ENCODE data around the gene FBXL14.

FBXL14 gene

DNA sequence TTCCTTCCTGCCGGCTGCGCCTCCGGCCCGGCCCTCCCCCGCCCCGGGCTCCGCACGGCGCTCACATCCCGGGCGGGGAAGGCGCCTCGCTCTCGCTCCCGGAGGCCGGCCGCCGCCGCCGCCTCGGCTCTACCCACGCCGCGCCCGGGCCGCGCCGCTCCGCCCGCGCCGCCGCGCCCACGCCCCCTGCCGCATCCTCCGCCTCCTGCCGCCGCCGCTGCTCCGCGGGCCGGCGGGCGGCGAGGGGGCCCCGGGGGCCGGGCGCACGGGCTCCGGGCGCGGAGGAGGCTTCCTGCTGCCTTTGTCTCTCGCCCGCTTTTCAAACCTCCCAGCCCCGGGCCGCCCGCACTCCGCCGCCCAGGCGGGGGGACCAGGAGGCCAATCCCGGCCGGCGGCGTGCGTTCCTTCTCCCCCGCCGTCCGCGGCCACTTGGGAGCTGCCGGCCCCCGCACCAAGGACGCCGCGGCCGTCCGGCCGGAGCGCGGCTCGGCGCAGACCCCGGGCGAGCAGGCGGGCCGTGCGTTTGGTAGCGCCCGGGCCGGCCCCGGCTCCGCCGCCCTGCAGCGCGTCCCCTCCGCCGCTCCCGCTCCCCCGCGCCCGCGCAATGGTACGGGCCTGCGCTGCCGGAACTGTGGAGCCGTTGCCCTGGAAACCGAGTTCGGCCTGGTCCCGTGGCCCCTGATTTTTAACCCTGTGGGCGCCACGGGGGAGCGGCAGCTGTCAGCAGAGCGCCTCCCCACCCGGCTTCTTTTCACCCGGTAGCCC is at the start of gene FBXL14:
Gene FBXL14 (minus strand): TSS at position 321 of the 765 bp plus-strand sequence. CDS start 515 bp downstream, outside the sequence.
- Mint-ChIP-seq H3K27ac (peak within 1 kb of the TSS; percentile 89), H3K36me3 (ENCODE audit: low read depth) (peaks cover 19% of the 10 kb centered on the region), H3K4me3 (peak within 1 kb of the TSS; percentile 95), H3K4me1 (ENCODE audit: low read depth) (peaks cover 39% of the 10 kb centered on the region), H3K27me3 (ENCODE audit: low read depth) (no peaks in the 10 kb centered on the region), H3K9me3 (no peaks in the 10 kb centered on the region)

- Mint-ChIP-seq H3K4me1 (ENCODE audit: low read depth) (peaks cover 5% of the 10 kb centered on the region), H3K27ac (no peak overlapping the region), H3K36me3 (ENCODE audit: low read depth) (no peaks in the 10 kb centered on the region), H3K4me3 (no peak overlapping the region), H3K27me3 (ENCODE audit: low read depth) (peaks cover 25% of the 10 kb centered on the region), H3K9me3 (no peaks in the 10 kb centered on the region)
Measured at GRCh38 chr12:1643905-1644533, 49.6 kb upstream of the FBXL14 start.

DNA sequence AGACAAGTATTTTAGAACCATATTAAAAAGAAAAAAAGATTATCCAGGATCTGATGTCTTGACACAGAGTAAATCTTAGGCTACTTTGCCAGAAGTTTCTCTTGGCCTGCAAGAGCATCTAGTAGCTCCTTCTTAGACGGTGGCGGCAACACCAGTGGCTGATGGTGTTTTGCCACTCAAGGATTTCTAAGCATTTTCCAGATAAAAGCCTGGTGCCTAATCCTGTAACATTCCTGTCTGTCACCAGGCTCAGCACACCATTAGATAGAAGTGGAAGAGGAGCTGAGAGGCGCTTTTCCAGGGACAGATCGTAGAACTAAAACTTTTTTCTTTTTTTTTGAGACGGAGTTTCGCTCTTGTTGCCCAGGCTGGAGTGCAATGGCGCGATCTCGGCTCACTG is 48.7 kb upstream of the FBXL14 start:
- H3K4me1 Mint-ChIP-seq (ENCODE audit: low read depth) = peaks cover 5% of the 10 kb centered on the region
- H3K36me3 Mint-ChIP-seq (ENCODE audit: low read depth) = no peaks in the 10 kb centered on the region
- peaks cover 15% of the 10 kb centered on the region for H3K27me3 Mint-ChIP-seq (ENCODE audit: low read depth)
- no peak overlapping the region for H3K27ac Mint-ChIP-seq
- H3K9me3 Mint-ChIP-seq = no peaks in the 10 kb centered on the region
- H3K4me3 Mint-ChIP-seq = no peak overlapping the region

GRCh38 chr12:1642513-1642912 is 48.1 kb upstream of the FBXL14 start:
- Mint-ChIP-seq H3K4me1 (ENCODE audit: low read depth) (peaks cover 5% of the 10 kb centered on the region), H3K9me3 (no peaks in the 10 kb centered on the region), H3K27ac (no peak overlapping the region), H3K27me3 (ENCODE audit: low read depth) (peaks cover 14% of the 10 kb centered on the region), H3K4me3 (no peak overlapping the region), H3K36me3 (ENCODE audit: low read depth) (no peaks in the 10 kb centered on the region)

GRCh38 chr12:1640328-1641234 is 46.2 kb upstream of the FBXL14 start:
- Mint-ChIP-seq H3K36me3 (ENCODE audit: low read depth) (no peaks in the 10 kb centered on the region), H3K9me3 (no peaks in the 10 kb centered on the region), H3K4me3 (no peak overlapping the region), H3K4me1 (ENCODE audit: low read depth) (peaks cover 4% of the 10 kb centered on the region), H3K27ac (no peak overlapping the region), H3K27me3 (ENCODE audit: low read depth) (peaks cover 16% of the 10 kb centered on the region)

GRCh38 chr12:1639538-1639937 is 45.2 kb upstream of the FBXL14 start:
- H3K36me3 Mint-ChIP-seq (ENCODE audit: low read depth) = no peaks in the 10 kb centered on the region
- H3K27ac Mint-ChIP-seq = no peak overlapping the region
- H3K4me3 Mint-ChIP-seq = no peak overlapping the region
- peaks cover 24% of the 10 kb centered on the region for H3K27me3 Mint-ChIP-seq (ENCODE audit: low read depth)
- H3K4me1 Mint-ChIP-seq (ENCODE audit: low read depth) = no peaks in the 10 kb centered on the region
- no peaks in the 10 kb centered on the region for H3K9me3 Mint-ChIP-seq

DNA sequence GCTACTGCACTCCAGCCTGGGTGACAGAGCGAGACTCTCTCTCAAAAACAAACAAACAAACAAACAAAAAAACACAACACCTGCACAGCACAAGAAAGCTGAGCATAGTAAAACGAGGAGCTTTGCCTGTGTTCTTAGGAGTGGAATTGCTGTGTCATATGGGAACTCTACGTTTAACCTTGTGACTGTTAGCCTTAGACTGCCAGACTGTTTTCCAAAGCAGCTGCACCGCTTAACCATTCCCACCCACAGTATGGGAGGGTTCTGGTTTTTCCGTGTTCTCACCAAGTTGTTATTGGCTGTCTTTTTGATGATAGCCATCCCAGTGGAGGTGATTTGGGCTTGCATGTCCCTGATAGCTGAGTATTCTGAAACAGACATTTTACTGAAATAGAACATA is 43.8 kb upstream of the FBXL14 start:
- Mint-ChIP-seq H3K27ac (no peak overlapping the region), H3K36me3 (ENCODE audit: low read depth) (no peaks in the 10 kb centered on the region), H3K4me1 (ENCODE audit: low read depth) (no peaks in the 10 kb centered on the region), H3K27me3 (ENCODE audit: low read depth) (peaks cover 33% of the 10 kb centered on the region), H3K9me3 (no peaks in the 10 kb centered on the region), H3K4me3 (no peak overlapping the region)

GRCh38 chr12:1635301-1636095 is 41.1 kb upstream of the FBXL14 start:
- no peak overlapping the region for H3K4me3 Mint-ChIP-seq
- H3K4me1 Mint-ChIP-seq (ENCODE audit: low read depth) = peaks cover 5% of the 10 kb centered on the region
- H3K36me3 Mint-ChIP-seq (ENCODE audit: low read depth) = no peaks in the 10 kb centered on the region
- H3K9me3 Mint-ChIP-seq = no peaks in the 10 kb centered on the region
- H3K27ac Mint-ChIP-seq = no peak overlapping the region
- H3K27me3 Mint-ChIP-seq (ENCODE audit: low read depth) = peaks cover 51% of the 10 kb centered on the region

DNA sequence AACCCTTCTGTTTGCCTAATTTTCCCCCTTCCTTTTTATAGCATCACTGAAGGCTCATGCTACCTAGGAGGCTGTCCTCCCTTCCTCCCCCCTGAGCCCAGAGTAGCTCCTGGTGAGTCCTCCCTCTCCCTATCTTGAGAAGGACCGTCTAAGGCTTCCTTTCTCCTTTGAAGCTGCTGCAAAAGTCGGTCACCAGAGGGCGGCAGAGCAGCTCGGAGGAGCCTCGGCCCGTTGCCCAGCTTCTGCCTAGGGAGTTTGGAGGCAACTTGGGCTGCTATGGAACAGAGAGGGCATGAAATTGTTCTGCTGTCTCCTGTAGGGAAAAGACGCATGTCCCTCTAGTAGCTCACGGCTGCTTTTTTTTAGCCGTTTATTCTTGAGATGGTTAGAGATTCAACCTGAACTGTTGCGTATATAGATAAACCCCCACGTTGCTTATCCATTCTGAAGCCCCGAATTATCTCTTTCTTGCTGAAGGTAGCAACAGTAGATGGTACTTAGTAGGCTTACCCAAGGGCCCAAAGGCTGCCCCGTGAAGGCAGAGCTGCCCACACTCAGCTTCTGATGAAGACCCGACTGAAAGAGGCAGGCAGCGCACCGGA is 40.3 kb upstream of the FBXL14 start:
- H3K27ac Mint-ChIP-seq = no peak overlapping the region

DNA sequence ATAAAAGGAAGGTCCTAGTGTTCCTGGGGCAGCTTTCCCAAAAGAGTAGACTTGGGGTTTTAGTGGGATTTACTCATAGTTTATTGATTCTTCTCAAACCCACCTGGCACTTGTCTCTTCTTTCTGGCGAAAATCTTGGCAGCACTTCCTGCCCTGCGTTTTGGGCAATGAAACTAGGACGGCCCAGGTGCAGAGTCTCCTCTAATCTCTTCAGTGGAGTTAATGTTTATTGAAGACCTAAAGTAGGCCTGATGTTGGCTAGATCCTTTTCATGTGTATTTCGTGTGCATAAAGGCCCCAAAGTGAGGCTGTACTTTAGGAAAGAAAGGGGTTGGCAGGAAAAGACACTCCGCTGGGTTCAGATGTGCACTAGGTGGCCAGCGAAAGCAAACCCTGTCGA is 39.8 kb upstream of the FBXL14 start:
- Mint-ChIP-seq H3K27me3 (ENCODE audit: low read depth) (peaks cover 62% of the 10 kb centered on the region), H3K36me3 (ENCODE audit: low read depth) (no peaks in the 10 kb centered on the region), H3K4me3 (no peak overlapping the region), H3K4me1 (ENCODE audit: low read depth) (peaks cover 8% of the 10 kb centered on the region), H3K9me3 (no peaks in the 10 kb centered on the region), H3K27ac (no peak overlapping the region)

More for the DNA sequence above, 40.3 kb upstream of the FBXL14 start:
- H3K36me3 Mint-ChIP-seq (ENCODE audit: low read depth) = no peaks in the 10 kb centered on the region
- peaks cover 5% of the 10 kb centered on the region for H3K4me1 Mint-ChIP-seq (ENCODE audit: low read depth)
- H3K27me3 Mint-ChIP-seq (ENCODE audit: low read depth) = peaks cover 57% of the 10 kb centered on the region
- no peak overlapping the region for H3K4me3 Mint-ChIP-seq
- no peaks in the 10 kb centered on the region for H3K9me3 Mint-ChIP-seq

- Mint-ChIP-seq H3K36me3 (ENCODE audit: low read depth) (no peaks in the 10 kb centered on the region), H3K9me3 (no peaks in the 10 kb centered on the region), H3K27ac (no peak overlapping the region), H3K27me3 (ENCODE audit: low read depth) (peaks cover 69% of the 10 kb centered on the region), H3K4me3 (no peak overlapping the region), H3K4me1 (ENCODE audit: low read depth) (peaks cover 11% of the 10 kb centered on the region)
Measured at GRCh38 chr12:1633459-1633858, 39.1 kb upstream of the FBXL14 start.

GRCh38 chr12:1632702-1633101 is 38.3 kb upstream of the FBXL14 start:
- Mint-ChIP-seq H3K36me3 (ENCODE audit: low read depth) (no peaks in the 10 kb centered on the region), H3K27me3 (ENCODE audit: low read depth) (peaks cover 77% of the 10 kb centered on the region), H3K4me3 (no peak overlapping the region), H3K9me3 (no peaks in the 10 kb centered on the region), H3K27ac (no peak overlapping the region), H3K4me1 (ENCODE audit: low read depth) (peaks cover 11% of the 10 kb centered on the region)

- Mint-ChIP-seq H3K27me3 (ENCODE audit: low read depth) (peaks cover 84% of the 10 kb centered on the region), H3K36me3 (ENCODE audit: low read depth) (no peaks in the 10 kb centered on the region), H3K4me1 (ENCODE audit: low read depth) (peaks cover 11% of the 10 kb centered on the region), H3K9me3 (no peaks in the 10 kb centered on the region), H3K27ac (no peak overlapping the region), H3K4me3 (peak overlapping the region; percentile 59)
Measured at GRCh38 chr12:1630827-1631591, 36.6 kb upstream of the FBXL14 start.

Measured in T-helper 1 cell treated with Interleukin-12 subunit alpha and Interleukin-12 subunit beta and Interleukin-4 antibody, amounts not matched to agents 30 μg/mL and 1 μg/mL, for 36 hours (primary cell).